HEK293 (cell line): ENCODE data around the gene CDHR1.

ENCODE experiments used
- CTCF ChIA-PET: fragments of 350-600 bp; formaldehyde crosslinking; extraction: SDS; loops from one replicate; lab custom pipeline; 2021; ENCODE audit warnings: antibody characterized with exemption; lab: Yijun Ruan, JAX
- POLR2A ChIA-PET: fragments of 300-600 bp; formaldehyde crosslinking; extraction: SDS; loops from one replicate; lab custom pipeline; 2020; ENCODE audit warnings: antibody characterized with exemption, inconsistent platforms; lab: Yijun Ruan, JAX
- H3K27ac ChIP-seq: fragments of 200-500 bp; sonication (Bioruptor generic); 2 replicates; pipeline ENCODE4 v1.5.1; 2014; ENCODE audit warnings: low read depth, low read length, control low read depth, inconsistent platforms; ENCODE audit errors: extremely low read depth
- H3K36me3 ChIP-seq, 2 experiments: fragments of 200-500 bp in 1 of 2; sonication (Bioruptor generic) in 1 of 2; 1 replicate in 1 of 2; 2 replicates in 1 of 2; pipeline ENCODE4 v1.5.1; 2014 to 2017; ENCODE audit warnings: inconsistent platforms in 2 of 2, low read length in 2 of 2; ENCODE audit not compliant: control insufficient read depth in 2 of 2, insufficient read depth in 1 of 2
- H3K4me1 ChIP-seq: fragments of 200-500 bp; sonication (Bioruptor generic); 2 replicates; pipeline ENCODE4 v1.5.1; 2014; ENCODE audit warnings: mild to moderate bottlenecking, low read length, inconsistent platforms; ENCODE audit not compliant: control insufficient read depth, insufficient read depth
- H3K4me3 ChIP-seq: 2 replicates; pipeline ENCODE4 v1.5.1; 2011; ENCODE audit warnings: low read depth, mild to moderate bottlenecking, control low read depth, low read length, moderate library complexity
- H3K9me3 ChIP-seq: fragments of 200-500 bp; sonication (Bioruptor generic); 2 replicates; pipeline ENCODE4 v1.5.1; 2014; ENCODE audit warnings: low read depth, low read length, inconsistent platforms; ENCODE audit not compliant: control insufficient read depth, insufficient read depth
- HOXC10 ChIP-seq: sonication (generic); formaldehyde crosslinking; IDR thresholded peaks from 2 replicates; pipeline ENCODE4 v1.8.1; 2023; ENCODE audit warnings: mild to moderate bottlenecking, missing genetic modification reagents
- KLF1 ChIP-seq: fragments of 450-650 bp; formaldehyde crosslinking; IDR thresholded peaks from 2 replicates; pipeline ENCODE4 v1.5.1; 2016; ENCODE audit warnings: missing biosample characterization, missing genetic modification characterization
- SCRT2 ChIP-seq: fragments of 450-650 bp; formaldehyde crosslinking; IDR thresholded peaks from 2 replicates; pipeline ENCODE4 v1.5.1; 2016; ENCODE audit warnings: missing biosample characterization, missing genetic modification characterization
- SETDB1 ChIP-seq: IDR thresholded peaks from one replicate; pipeline ENCODE4 v1.6.1; 2017; ENCODE audit warnings: mild to moderate bottlenecking, low read length, moderate library complexity, mixed read lengths; ENCODE audit not compliant: insufficient read length
- ZBTB8A ChIP-seq: fragments of 450-650 bp; formaldehyde crosslinking; IDR thresholded peaks from 2 replicates; pipeline ENCODE4 v1.5.1; 2016; ENCODE audit warnings: missing biosample characterization, missing genetic modification characterization
- ZNF211 ChIP-seq: fragments of 450-650 bp; formaldehyde crosslinking; IDR thresholded peaks from 2 replicates; pipeline ENCODE4 v1.5.1; 2016; ENCODE audit warnings: low read depth, missing biosample characterization, missing genetic modification characterization
- ZNF48 ChIP-seq: fragments of 450-650 bp; formaldehyde crosslinking; IDR thresholded peaks from 2 replicates; pipeline ENCODE4 v1.5.1; 2016; ENCODE audit warnings: missing biosample characterization, missing genetic modification characterization
- ZNF530 ChIP-seq: fragments of 450-650 bp; formaldehyde crosslinking; IDR thresholded peaks from 2 replicates; pipeline ENCODE4 v1.5.1; 2016; ENCODE audit warnings: low read depth, missing biosample characterization, missing genetic modification characterization
- ZNF596 ChIP-seq: fragments of 450-650 bp; IDR thresholded peaks from 2 replicates; pipeline ENCODE4 v1.5.0; 2018; ENCODE audit warnings: missing biosample characterization, mild to moderate bottlenecking, missing genetic modification characterization, moderate library complexity
- ZNF600 ChIP-seq: fragments of 450-650 bp; formaldehyde crosslinking; IDR thresholded peaks from 2 replicates; pipeline ENCODE4 v1.5.1; 2016; ENCODE audit warnings: missing biosample characterization, missing genetic modification characterization
- ZNF658 ChIP-seq: fragments of 450-650 bp; formaldehyde crosslinking; IDR thresholded peaks from 2 replicates; pipeline ENCODE4; 2016; ENCODE audit warnings: missing biosample characterization, missing genetic modification characterization
- TF ChIP-seq, protein P1 (sequence below): fragments of 450-650 bp; formaldehyde crosslinking; conservative IDR thresholded peaks from 2 replicates; pipeline ENCODE4 v1.5.1; 2016; ENCODE audit warnings: low read depth, missing biosample characterization, missing genetic modification characterization
- TF ChIP-seq, protein P2 (sequence below): fragments of 450-650 bp; formaldehyde crosslinking; IDR thresholded peaks from 2 replicates; pipeline ENCODE4 v1.5.1; 2017; ENCODE audit warnings: missing biosample characterization, missing genetic modification characterization
- TF ChIP-seq, protein P3 (sequence below): fragments of 450-650 bp; formaldehyde crosslinking; IDR thresholded peaks from 2 replicates; pipeline ENCODE4 v1.5.1; 2016; ENCODE audit warnings: missing biosample characterization, missing genetic modification characterization
- TF ChIP-seq, protein P4 (sequence below): fragments of 450-650 bp; formaldehyde crosslinking; IDR thresholded peaks from 2 replicates; pipeline ENCODE4 v1.5.1; 2016; ENCODE audit warnings: missing biosample characterization, missing genetic modification characterization
- TF ChIP-seq, protein P5 (sequence below): fragments of 450-650 bp; formaldehyde crosslinking; IDR thresholded peaks from 2 replicates; pipeline ENCODE4 v1.5.1; 2016; ENCODE audit warnings: missing biosample characterization, missing genetic modification characterization

CDHR1 gene

DNA sequence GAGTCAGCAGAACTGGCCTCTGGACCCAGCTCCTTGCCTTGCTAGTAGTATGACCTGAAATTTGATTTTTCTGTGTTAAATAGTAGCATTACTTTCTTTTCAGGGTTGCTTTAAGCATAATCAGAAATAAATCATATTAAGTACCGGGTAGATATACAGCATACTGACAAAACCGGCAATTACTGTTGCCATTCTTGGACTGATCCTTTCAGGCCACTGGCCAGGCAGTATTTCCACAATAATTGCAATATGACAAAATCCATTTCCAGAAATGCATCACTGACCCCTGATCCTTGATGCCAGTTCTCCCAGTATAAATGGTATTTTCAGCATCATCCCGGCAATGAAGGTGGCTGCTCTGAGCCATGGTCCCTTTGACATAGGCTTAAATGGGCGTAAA is 40.1 kb downstream of the CDHR1 start (continued):
- TF ChIP-seq, protein P1, sequence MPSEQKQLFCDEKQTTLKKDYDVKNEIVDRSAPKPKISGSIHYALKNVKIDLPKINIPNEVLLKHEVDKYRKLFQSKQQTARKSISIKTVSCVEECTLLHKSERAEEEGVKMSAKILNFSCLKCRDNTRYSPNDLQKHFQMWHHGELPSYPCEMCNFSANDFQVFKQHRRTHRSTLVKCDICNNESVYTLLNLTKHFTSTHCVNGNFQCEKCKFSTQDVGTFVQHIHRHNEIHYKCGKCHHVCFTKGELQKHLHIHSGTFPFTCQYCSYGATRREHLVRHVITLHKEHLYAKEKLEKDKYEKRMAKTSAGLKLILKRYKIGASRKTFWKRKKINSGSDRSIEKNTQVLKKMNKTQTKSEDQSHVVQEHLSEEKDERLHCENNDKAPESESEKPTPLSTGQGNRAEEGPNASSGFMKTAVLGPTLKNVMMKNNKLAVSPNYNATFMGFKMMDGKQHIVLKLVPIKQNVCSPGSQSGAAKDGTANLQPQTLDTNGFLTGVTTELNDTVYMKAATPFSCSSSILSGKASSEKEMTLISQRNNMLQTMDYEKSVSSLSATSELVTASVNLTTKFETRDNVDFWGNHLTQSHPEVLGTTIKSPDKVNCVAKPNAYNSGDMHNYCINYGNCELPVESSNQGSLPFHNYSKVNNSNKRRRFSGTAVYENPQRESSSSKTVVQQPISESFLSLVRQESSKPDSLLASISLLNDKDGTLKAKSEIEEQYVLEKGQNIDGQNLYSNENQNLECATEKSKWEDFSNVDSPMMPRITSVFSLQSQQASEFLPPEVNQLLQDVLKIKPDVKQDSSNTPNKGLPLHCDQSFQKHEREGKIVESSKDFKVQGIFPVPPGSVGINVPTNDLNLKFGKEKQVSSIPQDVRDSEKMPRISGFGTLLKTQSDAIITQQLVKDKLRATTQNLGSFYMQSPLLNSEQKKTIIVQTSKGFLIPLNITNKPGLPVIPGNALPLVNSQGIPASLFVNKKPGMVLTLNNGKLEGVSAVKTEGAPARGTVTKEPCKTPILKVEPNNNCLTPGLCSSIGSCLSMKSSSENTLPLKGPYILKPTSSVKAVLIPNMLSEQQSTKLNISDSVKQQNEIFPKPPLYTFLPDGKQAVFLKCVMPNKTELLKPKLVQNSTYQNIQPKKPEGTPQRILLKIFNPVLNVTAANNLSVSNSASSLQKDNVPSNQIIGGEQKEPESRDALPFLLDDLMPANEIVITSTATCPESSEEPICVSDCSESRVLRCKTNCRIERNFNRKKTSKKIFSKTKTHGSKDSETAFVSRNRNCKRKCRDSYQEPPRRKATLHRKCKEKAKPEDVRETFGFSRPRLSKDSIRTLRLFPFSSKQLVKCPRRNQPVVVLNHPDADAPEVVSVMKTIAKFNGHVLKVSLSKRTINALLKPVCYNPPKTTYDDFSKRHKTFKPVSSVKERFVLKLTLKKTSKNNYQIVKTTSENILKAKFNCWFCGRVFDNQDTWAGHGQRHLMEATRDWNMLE (tag by site-specific recombination): no peak
- TF ChIP-seq ZNF48 (tag by site-specific recombination) (no peak), ZNF530 (tag by site-specific recombination) (no peak), HOXC10 (CRISPR knock-in tag) (no peak), SCRT2 (no peak)

DNA sequence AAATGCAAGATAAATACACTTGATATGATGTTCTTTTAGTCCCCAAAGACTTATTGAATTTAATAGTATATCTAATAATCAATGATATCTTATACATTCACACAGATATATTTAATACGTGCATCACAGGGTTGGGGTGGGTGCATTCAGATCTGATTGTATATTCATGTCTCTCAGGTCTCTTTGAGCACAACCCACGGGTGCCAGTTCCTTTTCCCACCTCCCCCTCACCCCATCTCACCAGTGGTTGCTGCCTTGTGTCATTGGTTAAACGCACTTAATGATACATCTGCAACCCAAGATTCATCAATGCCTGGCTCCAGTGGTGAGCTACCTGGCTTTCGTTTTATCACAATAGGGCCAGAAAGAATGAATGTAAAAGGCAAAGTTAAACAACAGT is 40.8 kb downstream of the CDHR1 start:
- CTCF ChIA-PET: no interaction called here
- no peaks in the 10 kb centered on the region for H3K36me3 ChIP-seq
- TF ChIP-seq ZNF211 (no peak), ZNF596 (tag by site-specific recombination) (no peak), ZNF530 (tag by site-specific recombination) (no peak), SETDB1 (no peak), KLF1 (tag by site-specific recombination) (no peak)
- TF ChIP-seq, protein P2, sequence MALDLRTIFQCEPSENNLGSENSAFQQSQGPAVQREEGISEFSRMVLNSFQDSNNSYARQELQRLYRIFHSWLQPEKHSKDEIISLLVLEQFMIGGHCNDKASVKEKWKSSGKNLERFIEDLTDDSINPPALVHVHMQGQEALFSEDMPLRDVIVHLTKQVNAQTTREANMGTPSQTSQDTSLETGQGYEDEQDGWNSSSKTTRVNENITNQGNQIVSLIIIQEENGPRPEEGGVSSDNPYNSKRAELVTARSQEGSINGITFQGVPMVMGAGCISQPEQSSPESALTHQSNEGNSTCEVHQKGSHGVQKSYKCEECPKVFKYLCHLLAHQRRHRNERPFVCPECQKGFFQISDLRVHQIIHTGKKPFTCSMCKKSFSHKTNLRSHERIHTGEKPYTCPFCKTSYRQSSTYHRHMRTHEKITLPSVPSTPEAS: no peak

DNA sequence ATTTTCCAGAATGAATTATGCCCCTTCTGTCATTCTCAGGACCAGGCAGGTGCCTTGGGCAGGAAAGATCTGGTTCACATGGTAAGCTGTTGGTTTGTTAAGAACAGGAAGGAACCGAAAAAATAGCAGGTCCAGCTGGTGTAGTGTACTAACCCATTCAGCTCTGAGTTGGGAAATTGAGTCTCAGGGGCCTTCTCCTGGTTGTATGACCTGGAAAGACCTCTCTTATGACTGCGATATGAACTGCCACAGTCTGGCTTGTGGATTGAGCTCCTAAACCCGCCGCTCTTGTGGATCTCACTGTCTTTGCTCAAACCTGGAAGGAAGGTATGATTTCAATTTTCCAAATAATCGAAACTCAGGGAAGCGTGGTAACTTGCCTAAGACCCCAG is 42.5 kb downstream of the CDHR1 start:
- POLR2A ChIA-PET: no interaction called here
- TF ChIP-seq, protein P3, sequence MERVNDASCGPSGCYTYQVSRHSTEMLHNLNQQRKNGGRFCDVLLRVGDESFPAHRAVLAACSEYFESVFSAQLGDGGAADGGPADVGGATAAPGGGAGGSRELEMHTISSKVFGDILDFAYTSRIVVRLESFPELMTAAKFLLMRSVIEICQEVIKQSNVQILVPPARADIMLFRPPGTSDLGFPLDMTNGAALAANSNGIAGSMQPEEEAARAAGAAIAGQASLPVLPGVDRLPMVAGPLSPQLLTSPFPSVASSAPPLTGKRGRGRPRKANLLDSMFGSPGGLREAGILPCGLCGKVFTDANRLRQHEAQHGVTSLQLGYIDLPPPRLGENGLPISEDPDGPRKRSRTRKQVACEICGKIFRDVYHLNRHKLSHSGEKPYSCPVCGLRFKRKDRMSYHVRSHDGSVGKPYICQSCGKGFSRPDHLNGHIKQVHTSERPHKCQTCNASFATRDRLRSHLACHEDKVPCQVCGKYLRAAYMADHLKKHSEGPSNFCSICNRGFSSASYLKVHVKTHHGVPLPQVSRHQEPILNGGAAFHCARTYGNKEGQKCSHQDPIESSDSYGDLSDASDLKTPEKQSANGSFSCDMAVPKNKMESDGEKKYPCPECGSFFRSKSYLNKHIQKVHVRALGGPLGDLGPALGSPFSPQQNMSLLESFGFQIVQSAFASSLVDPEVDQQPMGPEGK (tag by site-specific recombination): no peak
- TF ChIP-seq, protein P4, sequence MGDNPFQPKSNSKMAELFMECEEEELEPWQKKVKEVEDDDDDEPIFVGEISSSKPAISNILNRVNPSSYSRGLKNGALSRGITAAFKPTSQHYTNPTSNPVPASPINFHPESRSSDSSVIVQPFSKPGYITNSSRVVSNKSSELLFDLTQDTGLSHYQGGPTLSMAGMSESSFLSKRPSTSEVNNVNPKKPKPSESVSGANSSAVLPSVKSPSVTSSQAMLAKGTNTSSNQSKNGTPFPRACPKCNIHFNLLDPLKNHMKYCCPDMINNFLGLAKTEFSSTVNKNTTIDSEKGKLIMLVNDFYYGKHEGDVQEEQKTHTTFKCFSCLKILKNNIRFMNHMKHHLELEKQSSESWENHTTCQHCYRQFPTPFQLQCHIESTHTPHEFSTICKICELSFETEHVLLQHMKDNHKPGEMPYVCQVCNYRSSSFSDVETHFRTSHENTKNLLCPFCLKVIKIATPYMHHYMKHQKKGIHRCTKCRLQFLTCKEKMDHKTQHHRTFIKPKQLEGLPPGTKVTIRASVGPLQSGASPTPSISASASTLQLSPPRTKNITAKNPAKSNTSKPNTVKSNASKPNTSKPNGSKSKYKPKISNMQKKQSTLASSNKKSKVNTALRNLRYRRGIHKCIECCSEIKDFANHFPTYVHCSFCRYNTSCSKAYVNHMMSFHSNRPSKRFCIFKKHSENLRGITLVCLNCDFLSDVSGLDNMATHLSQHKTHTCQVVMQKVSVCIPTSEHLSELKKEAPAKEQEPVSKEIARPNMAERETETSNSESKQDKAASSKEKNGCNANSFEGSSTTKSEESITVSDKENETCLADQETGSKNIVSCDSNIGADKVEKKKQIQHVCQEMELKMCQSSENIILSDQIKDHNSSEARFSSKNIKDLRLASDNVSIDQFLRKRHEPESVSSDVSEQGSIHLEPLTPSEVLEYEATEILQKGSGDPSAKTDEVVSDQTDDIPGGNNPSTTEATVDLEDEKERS: no peak
- TF ChIP-seq ZNF658 (no peak), ZNF600 (tag by site-specific recombination) (no peak), ZBTB8A (tag by site-specific recombination) (no peak), ZNF211 (no peak)
- TF ChIP-seq, protein P5, sequence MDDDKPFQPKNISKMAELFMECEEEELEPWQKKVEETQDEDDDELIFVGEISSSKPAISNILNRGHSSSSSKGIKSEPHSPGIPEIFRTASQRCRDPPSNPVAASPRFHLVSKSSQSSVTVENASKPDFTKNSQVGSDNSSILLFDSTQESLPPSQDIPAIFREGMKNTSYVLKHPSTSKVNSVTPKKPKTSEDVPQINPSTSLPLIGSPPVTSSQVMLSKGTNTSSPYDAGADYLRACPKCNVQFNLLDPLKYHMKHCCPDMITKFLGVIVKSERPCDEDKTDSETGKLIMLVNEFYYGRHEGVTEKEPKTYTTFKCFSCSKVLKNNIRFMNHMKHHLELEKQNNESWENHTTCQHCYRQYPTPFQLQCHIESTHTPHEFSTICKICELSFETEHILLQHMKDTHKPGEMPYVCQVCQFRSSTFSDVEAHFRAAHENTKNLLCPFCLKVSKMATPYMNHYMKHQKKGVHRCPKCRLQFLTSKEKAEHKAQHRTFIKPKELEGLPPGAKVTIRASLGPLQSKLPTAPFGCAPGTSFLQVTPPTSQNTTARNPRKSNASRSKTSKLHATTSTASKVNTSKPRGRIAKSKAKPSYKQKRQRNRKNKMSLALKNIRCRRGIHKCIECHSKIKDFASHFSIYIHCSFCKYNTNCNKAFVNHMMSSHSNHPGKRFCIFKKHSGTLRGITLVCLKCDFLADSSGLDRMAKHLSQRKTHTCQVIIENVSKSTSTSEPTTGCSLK (tag by site-specific recombination): no peak
- Histone ChIP-seq H3K36me3 (no peaks in the 10 kb centered on the region), H3K4me1 (no peaks in the 10 kb centered on the region), H3K4me3 (no peak overlapping the region), H3K9me3 (no peaks in the 10 kb centered on the region), H3K27ac (no peak overlapping the region)
- CTCF ChIA-PET: interaction anchor here (0.6 to 0.8 kb wide), 2 partner anchors 32 to 40 kb away, joined by 3 read pairs; no protein-coding TSS in a partner anchor

More for the DNA sequence above, 40.8 kb downstream of the CDHR1 start:
- H3K27ac ChIP-seq: no peak overlapping the region
- H3K4me1 ChIP-seq: no peaks in the 10 kb centered on the region
- H3K9me3 ChIP-seq: no peaks in the 10 kb centered on the region
- POLR2A ChIA-PET: no interaction called here
- no peak overlapping the region for H3K4me3 ChIP-seq
